Psoas muscle (tissue), 8 donors: ENCODE data around the gene GPR25. TPM values are rescaled to one million over a fixed set of nuclear protein-coding genes. Genes with fewer than 3 reads are reported as not detected.
A peak's percentile ranks its signal among the peaks of the same experiment; 100 is the strongest.

ENCODE experiments used
- ATAC-seq, 4 donors: fragments of 200-7000 bp; cut with Tn5 transposase; one replicate each; pipeline ENCODE4 v1.9.1; 2020; ENCODE audit warnings: moderate library complexity in 3 of 4, mild to moderate bottlenecking in 2 of 4
- DNase-seq, 2 donors: peaks; one replicate each; pipeline ENCODE4 v3.0.0-alpha.2; 2020
- H3K27ac ChIP-seq: fragments of 200-600 bp; one replicate; pipeline ENCODE4 v1.8.0; 2022
- H3K27me3 ChIP-seq, 3 donors: fragments of 200-600 bp in 1 of 3; one replicate each; pipeline versions ENCODE4 v1.6.1 to v1.8.0; 2013 to 2022; ENCODE audit warnings: low read length in 2 of 3, mild to moderate bottlenecking in 2 of 3, moderate library complexity in 1 of 3; ENCODE audit not compliant: insufficient read depth in 3 of 3
- H3K36me3 ChIP-seq, 2 donors: fragments of 200-600 bp in 1 of 2; one replicate each; pipeline versions ENCODE4 v1.6.1 to v1.8.0; 2013 to 2022; ENCODE audit warnings: low read depth in 1 of 2, mild to moderate bottlenecking in 1 of 2, moderate library complexity in 1 of 2; ENCODE audit not compliant: insufficient read depth in 1 of 2
- H3K4me1 ChIP-seq: fragments of 200-600 bp; one replicate; pipeline ENCODE4 v1.8.0; 2022
- H3K4me3 ChIP-seq: fragments of 200-600 bp; one replicate; pipeline ENCODE4 v1.8.0; 2022; ENCODE audit warnings: mild to moderate bottlenecking
- H3K9me3 ChIP-seq: fragments of 200-600 bp; one replicate; pipeline ENCODE4 v1.8.0; 2022
- WGBS, 3 donors: extraction: QIAGEN DNeasy Blood & Tissue Kit; methylation state at CpG; one replicate each; pipeline versions ENCODE4 v1.1.6 to v1.1.7; 2013; 5-methylcytosine and 5-hydroxymethylcytosine counted together
- intact Hi-C, 2 donors: fragments of 100-400 bp; cut with DNase I; formaldehyde crosslinking; loops; one replicate each; pipeline versions ENCODE4 v1.11.0 to v1.14.2; 2022
- polyA plus RNA-seq, 3 donors: library from polyadenylated mRNA; stranded (reverse); fragments of 200-250 nt; gene quantifications; one replicate each; pipeline ENCODE4 v1.2.3, GENCODE V29; 2013
- total RNA-seq, 4 donors: library from RNA; stranded (reverse); fragmentation: NEBNext Ultra II Directional in 2 of 4; extraction: Animal tissue kit (Norgen Biotek cat#: 25700) in 2 of 4; gene quantifications; one replicate each; pipeline versions ENCODE4 v1.2.1 to v1.2.4, GENCODE V29; 2021 to 2023
- TF ChIP-seq, protein P1 (sequence below): fragments of 200-600 bp; IDR thresholded peaks from one replicate; pipeline ENCODE4 v1.8.0; 2022; ENCODE audit warnings: antibody characterized with exemption
- donor health status: healthy with polysubstance abuse.
- donor health status: DM: no; HTN: no; CAD: no; lungs with moderate emphysema.
- donor health status: Bipolar disorder and iron deficiency.
- donor health status: healthy.
- donor health status: DM: yes; HTN: yes; CAD: no.
- donor health status: DM: no; HTN: no; CAD: no.
- donor health status: DM: no; HTN: no; CAD: no.
- donor health status: DM: yes; HTN: yes; CAD: no.

Gene GPR25
- total and polyA plus RNA-seq, 7 donors: not detected

DNA sequence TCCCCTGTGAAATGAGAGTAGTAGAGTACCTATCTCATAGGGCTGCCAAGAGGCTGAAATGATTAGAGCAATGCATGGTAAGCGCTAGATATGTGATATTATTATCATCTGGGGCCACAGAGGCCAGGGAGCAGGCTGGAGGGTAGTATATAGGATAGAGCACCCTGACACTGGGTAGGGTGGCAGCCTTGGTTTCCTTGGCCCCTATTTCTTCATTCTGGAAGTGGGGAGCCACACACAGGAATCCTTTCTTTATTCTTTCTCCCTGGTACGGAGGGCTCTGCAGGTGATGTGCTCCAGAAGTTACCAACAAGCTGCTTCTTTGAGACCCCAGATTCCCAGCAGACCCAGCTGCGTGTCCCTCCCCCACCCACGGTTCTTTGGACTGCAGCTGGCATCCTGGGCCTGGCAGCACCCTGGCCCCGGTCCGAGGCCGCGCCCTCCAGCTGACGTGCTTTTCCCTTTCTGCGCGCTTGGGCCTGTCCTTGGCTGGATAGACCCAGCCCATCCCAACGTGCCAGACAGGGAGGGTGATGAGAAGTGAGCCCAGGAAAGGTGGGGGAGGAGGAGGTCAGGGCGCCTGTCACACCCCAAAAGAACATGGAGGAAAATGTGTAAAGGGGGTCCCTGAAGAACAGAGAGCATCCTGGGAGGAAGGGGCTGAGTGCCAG, 40.1 kb downstream of the GPR25 start:
- Histone ChIP-seq H3K36me3 (no peaks in the 10 kb centered on the region), H3K4me3 (no peak overlapping the region), H3K27ac (no peak overlapping the region), H3K9me3 (no peaks in the 10 kb centered on the region), H3K4me1 (no peaks in the 10 kb centered on the region), H3K27me3 (no peaks in the 10 kb centered on the region)
- WGBS, 3 donors: 35 to 55% (median 46%) methylated on average over 13 of the region's 13 CpGs
- intact Hi-C loops: no loop called here
- DNase-seq: no peak
- TF ChIP-seq, protein P1, sequence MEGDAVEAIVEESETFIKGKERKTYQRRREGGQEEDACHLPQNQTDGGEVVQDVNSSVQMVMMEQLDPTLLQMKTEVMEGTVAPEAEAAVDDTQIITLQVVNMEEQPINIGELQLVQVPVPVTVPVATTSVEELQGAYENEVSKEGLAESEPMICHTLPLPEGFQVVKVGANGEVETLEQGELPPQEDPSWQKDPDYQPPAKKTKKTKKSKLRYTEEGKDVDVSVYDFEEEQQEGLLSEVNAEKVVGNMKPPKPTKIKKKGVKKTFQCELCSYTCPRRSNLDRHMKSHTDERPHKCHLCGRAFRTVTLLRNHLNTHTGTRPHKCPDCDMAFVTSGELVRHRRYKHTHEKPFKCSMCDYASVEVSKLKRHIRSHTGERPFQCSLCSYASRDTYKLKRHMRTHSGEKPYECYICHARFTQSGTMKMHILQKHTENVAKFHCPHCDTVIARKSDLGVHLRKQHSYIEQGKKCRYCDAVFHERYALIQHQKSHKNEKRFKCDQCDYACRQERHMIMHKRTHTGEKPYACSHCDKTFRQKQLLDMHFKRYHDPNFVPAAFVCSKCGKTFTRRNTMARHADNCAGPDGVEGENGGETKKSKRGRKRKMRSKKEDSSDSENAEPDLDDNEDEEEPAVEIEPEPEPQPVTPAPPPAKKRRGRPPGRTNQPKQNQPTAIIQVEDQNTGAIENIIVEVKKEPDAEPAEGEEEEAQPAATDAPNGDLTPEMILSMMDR: no peak
- ATAC-seq: peak in 2 of 4 donors; percentile 34 to 52

DNA sequence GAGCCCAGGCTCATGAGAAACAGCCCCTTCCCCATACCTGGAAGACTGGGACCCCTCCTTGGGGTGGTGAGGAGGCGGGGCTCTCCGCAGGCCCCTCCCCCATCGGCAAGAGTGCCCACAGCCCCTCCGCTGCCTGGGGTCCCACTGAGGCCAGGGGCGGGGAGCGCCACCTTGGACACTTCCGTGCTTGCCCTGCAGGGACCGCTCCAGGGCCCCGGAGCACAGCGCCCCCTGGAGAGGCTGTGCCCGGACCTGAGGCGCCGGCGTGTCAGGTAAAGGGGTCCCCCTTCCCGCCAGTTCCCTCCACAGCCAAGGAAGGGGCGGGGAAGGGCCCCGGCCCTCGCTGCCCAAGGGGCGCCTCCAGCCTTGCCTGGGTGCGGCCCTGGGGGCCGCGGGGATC, 43.4 kb downstream of the GPR25 start:
- intact Hi-C loops: no loop called here
- DNase-seq (no peak), ATAC-seq (no peak)

DNA sequence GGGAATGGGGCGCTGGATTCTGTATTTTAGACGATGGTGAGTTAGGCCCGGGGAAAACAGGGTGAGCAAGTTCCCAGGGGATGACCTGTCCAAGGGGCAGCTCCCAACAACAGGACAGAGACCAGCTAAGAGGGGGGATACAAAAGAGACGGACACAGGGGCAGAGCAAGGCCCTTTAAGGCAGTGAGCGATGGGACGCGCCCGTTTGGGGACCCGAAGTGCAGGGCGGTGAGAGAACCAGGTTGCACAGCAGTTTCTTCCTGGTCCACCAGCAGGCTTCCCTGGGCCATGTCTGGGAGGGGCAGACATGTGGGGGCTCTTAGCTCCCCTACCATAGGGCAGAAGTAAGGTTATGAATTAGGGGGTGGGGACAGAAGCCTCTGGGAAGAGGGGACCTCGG, 43.9 kb downstream of the GPR25 start:
- 76 to 83% (median 82%) methylated on average over 11 of the region's 11 CpGs for WGBS, 3 donors
- Histone ChIP-seq H3K27ac (no peak overlapping the region), H3K4me1 (no peaks in the 10 kb centered on the region), H3K27me3 (no peaks in the 10 kb centered on the region), H3K4me3 (no peak overlapping the region), H3K9me3 (no peaks in the 10 kb centered on the region), H3K36me3 (no peaks in the 10 kb centered on the region)
- TF ChIP-seq, protein P1: no peak
- intact Hi-C loops: no loop called here
- ATAC-seq: no peak
- no peak for DNase-seq

More for the DNA sequence above, 43.4 kb downstream of the GPR25 start:
- 51 to 63% (median 63%) methylated on average over 19 to 22 of the region's 22 CpGs for WGBS, 3 donors
- TF ChIP-seq, protein P1: no peak
- Histone ChIP-seq H3K27ac (no peak overlapping the region), H3K4me1 (no peaks in the 10 kb centered on the region), H3K36me3 (no peaks in the 10 kb centered on the region), H3K9me3 (no peaks in the 10 kb centered on the region), H3K27me3 (no peaks in the 10 kb centered on the region), H3K4me3 (no peak overlapping the region)

DNA sequence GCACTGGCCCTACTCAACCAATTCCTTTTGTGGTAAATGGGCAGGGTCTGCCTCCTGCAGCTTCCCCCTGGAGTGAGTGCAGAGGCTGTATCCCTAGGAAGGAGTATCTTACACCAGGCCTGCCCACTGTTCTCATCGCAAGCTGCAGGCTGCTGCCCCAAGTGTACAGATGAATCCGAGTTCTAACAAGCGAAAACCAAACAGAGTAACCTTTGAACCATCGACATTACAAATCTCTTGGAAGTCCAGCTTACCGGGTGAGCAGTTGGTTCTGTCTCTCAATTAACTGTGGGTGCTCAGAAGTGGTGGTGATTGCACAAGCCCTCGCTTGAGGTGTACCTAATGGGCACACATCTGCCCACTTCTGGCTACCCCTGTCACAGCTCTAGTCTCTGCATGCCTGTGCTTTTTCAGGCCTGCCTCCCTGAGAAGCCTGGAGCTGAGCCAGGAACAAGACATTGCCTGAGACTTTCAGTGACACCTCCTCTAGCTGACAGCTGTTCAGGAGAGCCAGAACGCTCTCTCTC, 44.6 kb downstream of the GPR25 start:
- no peak overlapping the region for H3K4me3 ChIP-seq
- no peaks in the 10 kb centered on the region for H3K27me3 ChIP-seq
- TF ChIP-seq, protein P1: no peak
- intact Hi-C loops: no loop called here
- ATAC-seq: peak; percentile 29 to 92 (median 78)
- no peaks in the 10 kb centered on the region for H3K9me3 ChIP-seq
- 54 to 65% (median 57%) methylated on average over 7 of the region's 7 CpGs for whole genome bisulfite sequencing, 3 donors
- no peaks in the 10 kb centered on the region for H3K4me1 ChIP-seq
- H3K36me3 ChIP-seq: no peaks in the 10 kb centered on the region
- DNase-seq: peak in 1 of 2 donors; percentile 76
- H3K27ac ChIP-seq: no peak overlapping the region
